Colonic mucosa (tissue), 4 donors: ENCODE data around the gene ZFP37. TPM values are rescaled to one million over a fixed set of nuclear protein-coding genes. Genes with fewer than 3 reads are reported as not detected.

Experiments used
- DNase-seq: peaks from one replicate; pipeline ENCODE4 v3.0.0-alpha.2; 2020
- H3K27ac ChIP-seq: fragments of 200-600 bp; one replicate; pipeline ENCODE4 v1.8.0; 2021
- H3K27me3 ChIP-seq: fragments of 200-600 bp; one replicate; pipeline ENCODE4 v1.8.0; 2021
- H3K36me3 ChIP-seq: fragments of 200-600 bp; one replicate; pipeline ENCODE4 v1.8.0; 2021
- H3K4me1 ChIP-seq: fragments of 200-600 bp; one replicate; pipeline ENCODE4 v1.8.0; 2021; ENCODE audit warnings: mild to moderate bottlenecking
- H3K4me3 ChIP-seq: fragments of 200-600 bp; one replicate; pipeline ENCODE4 v1.8.0; 2021
- H3K9ac ChIP-seq, 2 donors: one replicate each; pipeline ENCODE4 v1.7.0; 2013; ENCODE audit warnings: control low read depth in 2 of 2, low read depth in 2 of 2, low read length in 2 of 2
- H3K9me3 ChIP-seq: fragments of 200-600 bp; one replicate; pipeline ENCODE4 v1.8.0; 2021
- CTCF ChIP-seq: fragments of 200-600 bp; IDR thresholded peaks from one replicate; pipeline ENCODE4 v1.8.0; 2022; ENCODE audit warnings: antibody characterized with exemption, mild to moderate bottlenecking
- intact Hi-C: fragments of 100-400 bp; cut with DNase I; formaldehyde crosslinking; loops from one replicate; pipeline ENCODE4 v1.14.1; 2022
- total RNA-seq, 2 donors: library from RNA; stranded (reverse); fragmentation: NEBNext Ultra II Directional in 1 of 2; extraction: Animal tissue kit (Norgen Biotek cat#: 25700) in 1 of 2; gene quantifications; one replicate each; pipeline ENCODE4 v1.2.1, GENCODE V29; 2021
- donor health status: healthy.
- donor health status: DM: no; HTN: no; CAD: no.
- donor health status: DM: no; HTN: no; CAD: no.

ZFP37 gene
- total RNA-seq, 2 donors from 2014 or later, result 0.64 to 0.80 TPM

GRCh38 chr9:113011911-113012381 is 44.6 kb downstream of the ZFP37 start, which contains the start of gene ZNF883:
Gene ZNF883 (minus strand): TSS chr9:113012192.
- Histone ChIP-seq H3K4me3 (peak within 1 kb of the TSS; percentile 19), H3K27me3 (no peaks in the 10 kb centered on the region), H3K27ac (no peak within 1 kb of the TSS), H3K4me1 (no peaks in the 10 kb centered on the region), H3K36me3 (no peaks in the 10 kb centered on the region), H3K9me3 (no peaks in the 10 kb centered on the region), H3K9ac (no peak within 1 kb of the TSS)
- no peak for TF ChIP-seq CTCF
- intact Hi-C loops, result no loop called here
- DNase-seq, result peak; percentile 43

- Histone ChIP-seq H3K27ac (no peak overlapping the region), H3K9me3 (no peaks in the 10 kb centered on the region), H3K4me3 (no peak overlapping the region), H3K9ac (no peak overlapping the region), H3K27me3 (no peaks in the 10 kb centered on the region), H3K4me1 (no peaks in the 10 kb centered on the region), H3K36me3 (no peaks in the 10 kb centered on the region)
- no peak for DNase-seq
- TF ChIP-seq CTCF, result no peak
- intact Hi-C loops, result no loop called here
These were observed 50.7 kb downstream of the ZFP37 start for GRCh38 chr9:113005777-113006176.

- Histone ChIP-seq H3K9ac (no peak overlapping the region), H3K27me3 (no peaks in the 10 kb centered on the region), H3K4me1 (no peaks in the 10 kb centered on the region), H3K36me3 (no peaks in the 10 kb centered on the region), H3K4me3 (no peak overlapping the region), H3K9me3 (peaks cover 5% of the 10 kb centered on the region), H3K27ac (no peak overlapping the region)
- no peak for TF ChIP-seq CTCF
- intact Hi-C loops, result no loop called here
- no peak for DNase-seq
These were observed 59.1 kb downstream of the ZFP37 start for GRCh38 chr9:112997236-112997941.

Other genes starting within 250 kb of the ZFP37 start
- gene SLC46A2, start 165.8 kb downstream of the ZFP37 start, total RNA-seq, result not detected
- gene ZNF883, start 44.5 kb downstream of the ZFP37 start, total RNA-seq, result under 1 TPM; 0.27 to 0.42 TPM
- 10 to 100 TPM in 1 of 2 donors, 1 to 10 TPM in 1; 6.1 to 14.4 TPM for gene SLC31A2, start 94.3 kb upstream of the ZFP37 start, total RNA-seq
- gene FKBP15, start 164.6 kb upstream of the ZFP37 start, total RNA-seq, result 10 to 100 TPM; 22.5 to 24.4 TPM
- gene SLC31A1, start 164.8 kb upstream of the ZFP37 start, total RNA-seq, result 10 to 100 TPM; 51.1 to 57.1 TPM
- 10 to 100 TPM; 30.7 to 31.1 TPM for gene CDC26, start 218.8 kb upstream of the ZFP37 start, total RNA-seq
- gene PRPF4, start 218.9 kb upstream of the ZFP37 start, total RNA-seq, result 10 to 100 TPM; 16.0 to 25.9 TPM
- 1 to 10 TPM in 1 of 2 donors, under 1 TPM in 1; 0.57 to 9.2 TPM for gene RNF183, start 246.7 kb upstream of the ZFP37 start, total RNA-seq